Measurements from ENCODE around the gene EYA4.

- TF ChIP-seq ZNF10 (tag by site-specific recombination; IDR thresholded peaks at IDR 0.05) (no peak), ZEB2 (tag by site-specific recombination; IDR thresholded peaks at IDR 0.05) (no peak), ZNF138 (tag by site-specific recombination; IDR thresholded peaks at IDR 0.05; ENCODE audit: borderline replicate concordance) (no peak), CTCF (tag by site-specific recombination; IDR thresholded peaks at IDR 0.05) (no peak), ZNF785 (tag by site-specific recombination; IDR thresholded peaks at IDR 0.05) (no peak), ZNF266 (tag by site-specific recombination; IDR thresholded peaks at IDR 0.05; ENCODE audit: low read depth) (no peak), ZNF610 (tag by site-specific recombination; IDR thresholded peaks at IDR 0.05; ENCODE audit: borderline replicate concordance) (no peak), ZNF776 (tag by site-specific recombination; IDR thresholded peaks at IDR 0.05; ENCODE audit: borderline replicate concordance) (no peak), ELK4 (IDR thresholded peaks at IDR 0.05; ENCODE audit: borderline replicate concordance, low read depth, low read length) (no peak), ZNF558 (tag by site-specific recombination; IDR thresholded peaks at IDR 0.05) (no peak), ZNF366 (tag by site-specific recombination; conservative IDR thresholded peaks at IDR 0.05) (no peak)
Observed at GRCh38 chr6:133499662-133500061, 258.5 kb downstream of the EYA4 start.
